ENCODE results near the gene UNC119. TPM values are rescaled to one million over a fixed set of nuclear protein-coding genes. Genes with fewer than 3 reads are reported as not detected.

UNC119 gene
- polyA plus RNA-seq, 1 experiment = 54.3 TPM

- Histone ChIP-seq H3K9me3 (ENCODE audit: control insufficient read depth, insufficient read depth, low read length) (no peaks in the 10 kb centered on the region), H3K4me3 (ENCODE audit: low read depth, low read length) (no peak overlapping the region), H3K27ac (ENCODE audit: low read depth, low read length) (no peak overlapping the region), H3K27me3 (ENCODE audit: control insufficient read depth, insufficient read depth, low read length) (peaks cover 80% of the 10 kb centered on the region)
- ChIA-PET CTCF (interaction anchor here (0.7 kb wide), 1 partner anchor 33 kb away, joined by 3 read pairs; no protein-coding TSS in a partner anchor), POLR2A (no interaction called here)
- TF ChIP-seq CTCF (IDR thresholded peaks at IDR 0.05; ENCODE audit: low read depth, low read length) = no peak
- no peak for DNase-seq (ENCODE audit: low read depth, low spot score)
These were observed 44.2 kb downstream of the UNC119 start for GRCh38 chr17:28508211-28508724.

- DNase-seq (ENCODE audit: low read depth, low spot score) = no peak
- peaks cover 80% of the 10 kb centered on the region for H3K27me3 ChIP-seq (ENCODE audit: control insufficient read depth, insufficient read depth, low read length)
- no peak overlapping the region for H3K27ac ChIP-seq (ENCODE audit: low read depth, low read length)
- no peaks in the 10 kb centered on the region for H3K9me3 ChIP-seq (ENCODE audit: control insufficient read depth, insufficient read depth, low read length)
- ChIA-PET POLR2A (no interaction called here), CTCF (interaction anchor here (0.7 kb wide), 1 partner anchor 33 kb away, joined by 3 read pairs; no protein-coding TSS in a partner anchor)
- no peak overlapping the region for H3K4me3 ChIP-seq (ENCODE audit: low read depth, low read length)
- TF ChIP-seq CTCF (IDR thresholded peaks at IDR 0.05; ENCODE audit: low read depth, low read length) = no peak
These were observed 44.7 kb downstream of the UNC119 start for GRCh38 chr17:28507567-28508203.

- H3K4me3 ChIP-seq (ENCODE audit: low read depth, low read length) = no peak overlapping the region
- POLR2A ChIA-PET = no interaction called here
- CTCF ChIA-PET = no interaction called here
- peaks cover 79% of the 10 kb centered on the region for H3K27me3 ChIP-seq (ENCODE audit: control insufficient read depth, insufficient read depth, low read length)
- no peak for TF ChIP-seq CTCF (IDR thresholded peaks at IDR 0.05; ENCODE audit: low read depth, low read length)
- no peak overlapping the region for H3K27ac ChIP-seq (ENCODE audit: low read depth, low read length)
- H3K9me3 ChIP-seq (ENCODE audit: control insufficient read depth, insufficient read depth, low read length) = no peaks in the 10 kb centered on the region
- no peak for DNase-seq (ENCODE audit: low read depth, low spot score)
These were observed 45.5 kb downstream of the UNC119 start for GRCh38 chr17:28506763-28507487.

- ChIA-PET CTCF (interaction anchor here (1.2 kb wide), 1 partner anchor 35 kb away, joined by 3 read pairs; no protein-coding TSS in a partner anchor), POLR2A (no interaction called here)
- TF ChIP-seq CTCF (IDR thresholded peaks at IDR 0.05; ENCODE audit: low read depth, low read length) = no peak
- Histone ChIP-seq H3K9me3 (ENCODE audit: control insufficient read depth, insufficient read depth, low read length) (no peaks in the 10 kb centered on the region), H3K27me3 (ENCODE audit: control insufficient read depth, insufficient read depth, low read length) (peaks cover 81% of the 10 kb centered on the region), H3K4me3 (ENCODE audit: low read depth, low read length) (no peak within 1 kb of the TSS), H3K27ac (ENCODE audit: low read depth, low read length) (no peak within 1 kb of the TSS)
- DNase-seq (ENCODE audit: low read depth, low spot score) = no peak
These were observed 46.3 kb downstream of the UNC119 start, which contains the start of gene FOXN1 for GRCh38 chr17:28505986-28506665. FOXN1 (plus strand) TSS chr17:28506348; CDS start chr17:28523970, 17,622 bp downstream.
